GM12878 (cell line): ENCODE data around the gene PHLDA3.

Experiments used
- RAD21 ChIP-seq: IDR thresholded peaks from 2 replicates; pipeline ENCODE4 v1.6.1; 2011; ENCODE audit warnings: mild to moderate bottlenecking, low read depth, low read length, moderate library complexity; ENCODE audit not compliant: insufficient read depth
- SUZ12 ChIP-seq: fragments of 200-600 bp; sonication (generic); IDR thresholded peaks from one replicate; pipeline ENCODE4 v1.6.1; 2018; ENCODE audit warnings: antibody characterized with exemption, mild to moderate bottlenecking; ENCODE audit not compliant: unreplicated experiment

DNA sequence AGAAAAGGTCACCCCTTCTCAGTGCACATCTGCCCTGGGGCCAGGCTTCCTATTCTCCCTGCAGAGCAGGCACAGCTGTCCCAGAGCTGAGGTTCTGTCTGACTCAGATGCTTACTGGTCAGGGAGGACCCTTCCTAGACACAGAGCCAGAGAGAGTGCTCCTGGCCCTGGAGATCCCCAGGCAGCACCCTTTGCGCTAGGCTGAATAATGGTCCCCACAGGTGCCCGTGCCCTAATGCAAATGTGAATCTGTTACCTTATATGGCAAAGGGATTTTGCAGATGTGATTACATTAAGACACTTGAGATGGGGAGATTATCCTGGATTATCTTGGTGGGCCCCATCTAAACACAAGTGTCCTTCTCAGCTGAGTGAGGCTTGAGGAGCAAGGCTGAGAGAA, 44.8 kb downstream of the PHLDA3 start:
- no peak for TF ChIP-seq RAD21
- no peak for TF ChIP-seq SUZ12
